Kidney (tissue), 14 donors: ENCODE results near the gene EVI2A. TPM values are rescaled to one million over a fixed set of nuclear protein-coding genes. Genes with fewer than 3 reads are reported as not detected.

Experiments
- DNase-seq, 5 donors: peaks; one replicate each; pipeline ENCODE4 v3.0.0-alpha.2; 2013 to 2020
- FAIRE-seq: peaks from 2 replicates; lab custom pipeline; 2012; peaks lifted over from hg19 to GRCh38; lab: Jason Lieb, UNC
- H3K27ac ChIP-seq, 2 donors: one replicate each; pipeline ENCODE4 v1.7.0; 2013; ENCODE audit warnings: low read depth in 2 of 2, low read length in 2 of 2, inconsistent platforms in 1 of 2
- H3K27me3 ChIP-seq: one replicate; pipeline ENCODE4 v1.7.1; 2013; ENCODE audit warnings: low read length, inconsistent platforms; ENCODE audit not compliant: control insufficient read depth, insufficient read depth
- H3K36me3 ChIP-seq, 3 donors: one replicate each; pipeline versions ENCODE4 v1.7.0 to v1.7.1; 2013; ENCODE audit warnings: low read length in 3 of 3, control low read depth in 1 of 3, inconsistent platforms in 1 of 3; ENCODE audit not compliant: insufficient read depth in 3 of 3, control insufficient read depth in 2 of 3
- H3K4me1 ChIP-seq, 3 donors: one replicate each; pipeline versions ENCODE4 v1.7.0 to v1.7.1; 2013; ENCODE audit warnings: low read length in 3 of 3, inconsistent platforms in 1 of 3, low read depth in 1 of 3; ENCODE audit not compliant: control insufficient read depth in 2 of 3, insufficient read depth in 2 of 3
- H3K4me3 ChIP-seq, 3 donors: one replicate each; pipeline versions ENCODE4 v1.7.0 to v1.8.1; 2013; ENCODE audit warnings: low read length in 3 of 3, control low read depth in 1 of 3, inconsistent platforms in 1 of 3
- H3K9ac ChIP-seq, 3 donors: one replicate each; pipeline versions ENCODE4 v1.7.0 to v1.7.1; 2013; ENCODE audit warnings: low read length in 3 of 3, control low read depth in 1 of 3, inconsistent platforms in 1 of 3
- H3K9me3 ChIP-seq, 3 donors: one replicate each; pipeline versions ENCODE4 v1.7.0 to v1.7.1; 2013; ENCODE audit warnings: low read length in 3 of 3, control low read depth in 1 of 3, inconsistent platforms in 1 of 3; ENCODE audit not compliant: control insufficient read depth in 2 of 3, insufficient read depth in 1 of 3
- intact Hi-C: fragments of 100-400 bp; cut with DNase I; formaldehyde crosslinking; loops from one replicate; pipeline ENCODE4 v1.11.1; 2022
- polyA plus RNA-seq: library from polyadenylated mRNA; stranded (reverse); fragments of 350-450 nt; fragmentation: Illumina TruSeq; extraction: RNeasy Lipid Tissue Mini Kit (QIAGEN cat#74804); gene quantifications from one replicate; pipeline ENCODE4 v1.2.3, GENCODE V29; 2014; ENCODE audit warnings: low read depth, low replicate concordance; ENCODE audit not compliant: insufficient read depth
- total RNA-seq: library from RNA; stranded (reverse); fragmentation: NEBNext Ultra II Directional; extraction: Animal tissue kit (Norgen Biotek cat#: 25700); gene quantifications from one replicate; pipeline ENCODE4 v1.2.1, GENCODE V29; 2021
- TF ChIP-seq, protein P1 (sequence below): IDR thresholded peaks from 3 replicates; pipeline ENCODE4 v1.5.1; 2012; ENCODE audit warnings: mild to moderate bottlenecking, moderate library complexity, borderline replicate concordance; ENCODE audit not compliant: insufficient read depth; ENCODE audit errors: extremely low read depth
- donor health status: control.
- donor health status: control.
- donor health status: control.
- donor health status: control.
- donor health status: control.
- donor health status: DM: yes; HTN: yes; CAD: no.
- donor health status: Normal renal cell carcinoma (clear cell type).

The EVI2A gene
- total and polyA plus RNA-seq, 2 donors from 2014 or later: 1.3 to 10.8 TPM

DNA sequence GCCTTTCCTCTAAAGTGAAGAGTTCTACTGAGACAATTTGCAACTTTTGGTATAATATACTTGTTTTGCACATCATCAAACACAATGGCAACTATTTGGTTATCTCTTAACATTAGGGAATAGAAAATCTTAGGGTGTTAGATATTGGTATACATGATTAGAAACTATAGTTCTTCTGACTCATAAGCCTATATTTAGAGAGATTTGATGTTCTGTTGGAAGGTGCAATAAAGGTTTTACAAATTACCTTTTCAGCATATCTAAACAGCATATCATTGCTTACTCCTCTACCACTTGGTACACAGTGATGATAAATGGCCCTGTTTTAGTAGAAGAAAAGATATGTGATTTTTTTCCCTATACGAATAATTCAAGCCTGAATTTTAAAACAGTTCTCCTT lies 13.8 kb downstream of the EVI2A start:
- H3K27me3 ChIP-seq: no peaks in the 10 kb centered on the region

DNA sequence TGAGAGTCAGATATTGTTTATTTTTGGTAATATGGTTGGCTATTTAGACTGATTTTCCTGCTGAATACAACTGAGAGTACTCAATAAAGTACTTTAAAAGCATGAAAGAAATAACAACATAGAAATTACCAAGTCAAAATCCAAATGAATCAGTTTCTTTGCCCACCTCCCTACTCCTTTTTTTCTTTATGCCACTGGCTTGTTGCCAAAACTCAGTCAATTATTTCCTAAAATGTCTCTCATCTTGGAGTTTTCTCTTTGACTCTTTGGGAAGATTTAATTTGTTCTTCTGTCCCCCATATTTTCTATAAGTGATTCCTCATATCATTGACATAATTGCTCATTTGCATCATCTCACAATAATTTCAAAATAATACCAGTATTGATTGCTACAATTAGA lies 21.8 kb downstream of the EVI2A start:
- Histone ChIP-seq H3K4me3 (no peak overlapping the region), H3K9me3 (no peaks in the 10 kb centered on the region), H3K9ac (no peak overlapping the region), H3K27me3 (no peaks in the 10 kb centered on the region), H3K36me3 (no peaks in the 10 kb centered on the region), H3K27ac (no peak overlapping the region), H3K4me1 (no peaks in the 10 kb centered on the region)
- FAIRE-seq: no peak
- intact Hi-C loops: no loop called here
- TF ChIP-seq, protein P1, sequence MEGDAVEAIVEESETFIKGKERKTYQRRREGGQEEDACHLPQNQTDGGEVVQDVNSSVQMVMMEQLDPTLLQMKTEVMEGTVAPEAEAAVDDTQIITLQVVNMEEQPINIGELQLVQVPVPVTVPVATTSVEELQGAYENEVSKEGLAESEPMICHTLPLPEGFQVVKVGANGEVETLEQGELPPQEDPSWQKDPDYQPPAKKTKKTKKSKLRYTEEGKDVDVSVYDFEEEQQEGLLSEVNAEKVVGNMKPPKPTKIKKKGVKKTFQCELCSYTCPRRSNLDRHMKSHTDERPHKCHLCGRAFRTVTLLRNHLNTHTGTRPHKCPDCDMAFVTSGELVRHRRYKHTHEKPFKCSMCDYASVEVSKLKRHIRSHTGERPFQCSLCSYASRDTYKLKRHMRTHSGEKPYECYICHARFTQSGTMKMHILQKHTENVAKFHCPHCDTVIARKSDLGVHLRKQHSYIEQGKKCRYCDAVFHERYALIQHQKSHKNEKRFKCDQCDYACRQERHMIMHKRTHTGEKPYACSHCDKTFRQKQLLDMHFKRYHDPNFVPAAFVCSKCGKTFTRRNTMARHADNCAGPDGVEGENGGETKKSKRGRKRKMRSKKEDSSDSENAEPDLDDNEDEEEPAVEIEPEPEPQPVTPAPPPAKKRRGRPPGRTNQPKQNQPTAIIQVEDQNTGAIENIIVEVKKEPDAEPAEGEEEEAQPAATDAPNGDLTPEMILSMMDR: no peak
- peak in 2 of 5 donors; percentile 9 to 13 for DNase-seq

More for the DNA sequence above, 13.8 kb downstream of the EVI2A start:
- H3K9ac ChIP-seq: no peak overlapping the region
- intact Hi-C loops: no loop called here
- DNase-seq: no peak
- no peaks in the 10 kb centered on the region for H3K9me3 ChIP-seq
- no peaks in the 10 kb centered on the region for H3K36me3 ChIP-seq
- no peak overlapping the region for H3K4me3 ChIP-seq
- no peak overlapping the region for H3K27ac ChIP-seq
- no peaks in the 10 kb centered on the region for H3K4me1 ChIP-seq
- FAIRE-seq: no peak
- TF ChIP-seq, protein P1: no peak

DNA sequence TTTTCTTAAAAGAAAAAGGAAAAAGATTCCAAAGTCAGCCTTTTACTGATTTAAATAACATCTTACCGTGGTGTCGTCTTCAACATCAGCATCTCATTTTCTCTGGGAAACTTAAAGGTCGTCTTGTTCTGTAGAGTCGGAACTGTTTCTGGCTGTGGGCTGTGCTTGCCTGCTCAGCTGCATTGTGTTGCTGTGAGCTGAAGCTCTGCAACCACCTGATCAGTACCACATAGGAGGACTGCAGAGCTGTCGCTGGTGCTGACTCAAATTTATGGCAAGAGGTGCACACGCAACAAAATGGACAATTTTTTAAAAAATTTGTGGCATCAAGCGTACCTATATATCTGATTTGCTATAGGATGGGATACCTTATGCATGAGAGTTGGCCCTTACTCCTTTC lies 24.3 kb downstream of the EVI2A start, which contains the start of gene OMG:
Gene OMG (minus strand): TSS at position 150 of the 400 bp plus-strand sequence. CDS start 908 bp downstream, outside the sequence.
- no peaks in the 10 kb centered on the region for H3K4me1 ChIP-seq
- no peaks in the 10 kb centered on the region for H3K36me3 ChIP-seq
- DNase-seq (no peak), FAIRE-seq (no peak)
- no peaks in the 10 kb centered on the region for H3K9me3 ChIP-seq
- H3K27me3 ChIP-seq: no peaks in the 10 kb centered on the region
- intact Hi-C loops: no loop called here
- H3K4me3 ChIP-seq: no peak within 1 kb of the TSS
- no peak within 1 kb of the TSS for H3K27ac ChIP-seq
- H3K9ac ChIP-seq: no peak within 1 kb of the TSS
- TF ChIP-seq, protein P1: no peak

DNA sequence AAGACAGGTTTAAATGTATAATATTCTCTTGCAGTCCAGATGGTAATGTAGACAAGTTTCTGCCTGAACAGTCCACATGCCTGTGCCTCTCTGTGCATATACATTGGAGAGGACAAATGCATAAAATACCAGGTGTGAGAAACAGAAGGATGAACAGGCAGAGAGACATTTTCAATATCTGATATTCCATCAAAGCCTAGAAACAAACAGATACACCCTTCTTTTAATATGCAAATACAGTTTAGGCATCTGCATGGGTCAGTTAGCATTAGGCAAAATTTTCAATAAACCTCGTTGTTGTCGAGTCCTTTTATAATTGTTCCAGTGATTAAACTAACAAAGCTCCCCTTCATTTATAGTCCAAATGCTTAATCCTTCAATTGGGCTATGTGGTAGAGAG lies 25.3 kb downstream of the EVI2A start:
- TF ChIP-seq, protein P1: no peak
- intact Hi-C loops: no loop called here
- DNase-seq: no peak
- Histone ChIP-seq H3K9me3 (no peaks in the 10 kb centered on the region), H3K27ac (no peak overlapping the region), H3K4me3 (no peak overlapping the region), H3K9ac (no peak overlapping the region), H3K36me3 (no peaks in the 10 kb centered on the region), H3K4me1 (no peaks in the 10 kb centered on the region), H3K27me3 (no peaks in the 10 kb centered on the region)
- FAIRE-seq: no peak
